Adipocyte (in vitro differentiated cells): ENCODE data around the gene TBC1D2B.
"Not testable (repeated sequence)": the region's sequence is repeated elsewhere in the genome, so short reads cannot be mapped to it uniquely, and the experiment has no call there.

Experiments
- DNase-seq: peaks from one replicate; pipeline ENCODE4 v3.0.0-alpha.2; 2015; ENCODE audit warnings: low read depth
- H3K27me3 ChIP-seq: replicated peaks from 2 replicates; pipeline ENCODE4 v1.7.0; 2013; ENCODE audit warnings: mild to moderate bottlenecking, low read length, moderate library complexity; ENCODE audit not compliant: control insufficient read depth, insufficient read depth
- H3K36me3 ChIP-seq: 2 replicates; pipeline ENCODE4 v1.7.0; 2013; ENCODE audit warnings: low read length, mild to moderate bottlenecking, moderate library complexity; ENCODE audit not compliant: control insufficient read depth, insufficient read depth, severe bottlenecking
- H3K4me1 ChIP-seq: 2 replicates; pipeline ENCODE4 v1.7.0; 2013; ENCODE audit warnings: mild to moderate bottlenecking, low read length, moderate library complexity; ENCODE audit not compliant: control insufficient read depth, insufficient read depth
- H3K4me3 ChIP-seq: 2 replicates; pipeline ENCODE4 v1.7.0; 2013; ENCODE audit warnings: mild to moderate bottlenecking, low read length, moderate library complexity
- H3K9ac ChIP-seq: 2 replicates; pipeline ENCODE4 v1.7.0; 2013; ENCODE audit warnings: mild to moderate bottlenecking, low read length, moderate library complexity
- H3K9me3 ChIP-seq: 2 replicates; pipeline ENCODE4 v1.7.0; 2013; ENCODE audit warnings: mild to moderate bottlenecking, low read length, moderate library complexity; ENCODE audit not compliant: control insufficient read depth

The TBC1D2B gene

DNA sequence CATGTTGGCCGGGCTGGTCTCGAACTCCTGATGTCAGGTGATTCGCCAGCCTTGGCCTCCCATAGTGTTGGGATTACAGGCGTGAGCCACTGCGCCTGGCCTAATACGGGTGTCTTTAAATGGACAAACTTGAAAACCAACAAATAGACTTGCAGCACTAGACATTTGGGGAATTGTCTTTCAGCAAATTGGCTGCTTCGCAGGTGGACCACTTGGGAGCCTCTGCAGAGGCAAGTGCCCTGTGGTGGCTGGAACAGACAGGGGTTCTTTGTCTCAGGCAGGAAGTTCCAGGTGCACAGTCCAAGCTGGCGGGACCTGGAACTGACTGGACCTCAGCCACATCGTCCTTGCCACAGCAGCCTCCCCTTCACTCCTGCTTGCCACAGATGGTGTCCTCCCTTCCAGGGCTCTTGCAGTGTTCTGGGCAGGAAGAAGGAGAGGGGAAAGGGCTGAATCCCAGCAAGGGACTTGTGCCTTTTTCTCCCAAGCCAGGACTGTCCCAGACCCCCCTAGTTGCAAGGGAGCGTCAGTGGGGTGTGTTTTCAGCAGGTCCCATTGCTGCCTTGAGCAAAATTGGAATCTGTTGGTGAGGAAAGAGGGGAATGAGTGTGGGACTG, 94.3 kb downstream of the TBC1D2B start:
- Histone ChIP-seq H3K36me3 (no peaks in the 10 kb centered on the region), H3K9me3 (no peaks in the 10 kb centered on the region), H3K4me3 (no peak overlapping the region), H3K27me3 (peaks cover 21% of the 10 kb centered on the region), H3K9ac (no peak overlapping the region), H3K4me1 (peaks cover 9% of the 10 kb centered on the region)
- no peak for DNase-seq

GRCh38 chr15:77982127-77982490, 95.4 kb downstream of the TBC1D2B start:
- no peak for DNase-seq
- no peak overlapping the region for H3K4me3 ChIP-seq
- H3K4me1 ChIP-seq: peaks cover under 1% of the 10 kb centered on the region
- H3K9me3 ChIP-seq: no peaks in the 10 kb centered on the region
- H3K36me3 ChIP-seq: no peaks in the 10 kb centered on the region
- H3K27me3 ChIP-seq: peaks cover 21% of the 10 kb centered on the region
- H3K9ac ChIP-seq: no peak overlapping the region

DNA sequence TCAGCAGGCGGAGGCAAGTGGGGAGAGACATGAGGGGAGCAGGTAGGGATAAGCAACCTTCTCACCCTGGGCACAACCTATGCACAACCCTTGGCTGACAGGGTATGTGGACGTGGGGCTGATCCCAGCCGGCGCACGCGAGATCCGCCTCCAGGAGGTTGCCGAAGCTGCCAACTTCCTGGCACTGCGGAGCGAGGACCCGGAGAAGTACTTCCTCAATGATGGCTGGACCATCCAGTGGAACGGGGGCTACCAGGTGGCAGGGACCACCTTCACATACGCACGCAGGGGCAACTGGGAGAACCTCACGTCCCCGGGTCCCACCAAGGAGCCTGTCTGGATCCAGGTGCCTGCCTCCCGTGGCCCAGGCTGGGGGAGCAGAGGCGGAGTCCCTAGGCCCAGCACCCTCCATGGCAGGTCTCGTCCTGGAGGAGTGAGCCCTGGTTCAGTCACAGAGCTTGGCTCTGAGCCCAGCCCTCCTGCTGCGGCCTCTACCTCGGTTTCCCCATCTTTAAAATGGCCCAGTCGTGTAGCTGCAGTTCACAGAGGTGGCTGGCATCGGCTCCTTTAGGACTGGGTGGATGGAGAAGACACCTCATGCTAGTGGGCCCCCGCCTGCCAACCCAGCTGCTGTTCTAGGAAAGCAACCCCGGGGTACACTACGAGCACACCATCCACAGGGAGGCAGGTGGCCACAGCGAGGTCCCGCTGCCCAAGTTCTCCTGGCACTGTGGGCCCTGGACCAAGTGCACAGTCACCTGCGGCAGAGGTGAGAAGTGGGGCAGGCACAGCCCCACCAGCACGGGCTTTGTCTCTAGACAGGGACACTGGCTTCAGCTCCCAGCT, 96.0 kb downstream of the TBC1D2B start:
- Histone ChIP-seq H3K36me3 (no peaks in the 10 kb centered on the region), H3K4me1 (no peaks in the 10 kb centered on the region), H3K9ac (no peak overlapping the region), H3K4me3 (no peak overlapping the region), H3K9me3 (no peaks in the 10 kb centered on the region), H3K27me3 (peaks cover 21% of the 10 kb centered on the region)
- no peak for DNase-seq

DNA sequence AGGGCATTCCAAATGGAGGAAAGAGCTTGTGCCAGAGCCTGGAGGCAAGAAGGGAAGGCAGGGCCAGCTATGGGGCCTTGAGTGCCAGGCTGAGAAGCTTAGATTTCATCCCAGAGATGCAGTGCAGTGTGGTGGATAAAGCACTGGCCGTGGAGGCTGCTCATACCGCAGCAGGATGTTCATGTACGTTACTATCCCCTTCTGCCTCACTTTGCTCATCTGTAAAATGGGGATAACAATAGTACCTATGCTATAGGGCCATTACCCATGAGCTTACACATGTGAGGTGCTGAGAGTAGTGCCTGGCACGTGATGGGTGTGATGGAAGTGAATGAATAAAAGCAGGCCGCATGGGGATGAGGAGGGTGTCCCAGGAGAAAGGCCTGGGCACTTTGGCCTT, 96.8 kb downstream of the TBC1D2B start:
- H3K9ac ChIP-seq, H3K4me1 ChIP-seq, DNase-seq, H3K4me3 ChIP-seq, H3K9me3 ChIP-seq, H3K36me3 ChIP-seq: not testable (repeated sequence)
- H3K27me3 ChIP-seq: peaks cover 21% of the 10 kb centered on the region

- DNase-seq: no peak
- Histone ChIP-seq H3K4me1 (no peaks in the 10 kb centered on the region), H3K27me3 (peaks cover 17% of the 10 kb centered on the region), H3K36me3 (no peaks in the 10 kb centered on the region), H3K9me3 (no peaks in the 10 kb centered on the region), H3K4me3 (no peak overlapping the region), H3K9ac (no peak overlapping the region)
Observed at GRCh38 chr15:77980098-77980497, 97.4 kb downstream of the TBC1D2B start.

DNA sequence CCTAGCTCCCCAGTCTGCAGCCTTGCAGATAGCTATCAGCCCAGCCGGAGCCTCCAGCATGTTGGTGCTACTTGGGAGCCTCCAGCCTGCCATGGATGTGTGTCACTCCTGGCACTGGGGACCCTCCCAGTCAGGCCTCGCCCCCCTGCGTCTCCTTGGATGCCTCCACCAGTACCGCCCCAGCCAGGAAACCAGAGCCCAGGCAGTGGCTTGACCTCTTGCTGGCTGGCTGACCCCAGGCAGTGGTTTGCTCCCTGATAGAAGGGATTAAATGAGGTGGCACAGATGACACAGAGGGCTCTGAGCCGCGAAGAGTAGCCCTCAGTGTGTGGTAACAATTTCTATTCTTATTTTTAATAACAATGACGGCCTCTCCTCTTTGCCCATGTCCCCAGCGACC, 98.4 kb downstream of the TBC1D2B start:
- H3K4me1 ChIP-seq, DNase-seq, H3K36me3 ChIP-seq, H3K9me3 ChIP-seq, H3K4me3 ChIP-seq, H3K9ac ChIP-seq: not testable (repeated sequence)
- peaks cover 13% of the 10 kb centered on the region for H3K27me3 ChIP-seq

GRCh38 chr15:77978759-77979145, 98.8 kb downstream of the TBC1D2B start:
- not testable (repeated sequence) for H3K4me1 ChIP-seq, H3K36me3 ChIP-seq, H3K9me3 ChIP-seq, DNase-seq, H3K4me3 ChIP-seq, H3K9ac ChIP-seq, H3K27me3 ChIP-seq

DNA sequence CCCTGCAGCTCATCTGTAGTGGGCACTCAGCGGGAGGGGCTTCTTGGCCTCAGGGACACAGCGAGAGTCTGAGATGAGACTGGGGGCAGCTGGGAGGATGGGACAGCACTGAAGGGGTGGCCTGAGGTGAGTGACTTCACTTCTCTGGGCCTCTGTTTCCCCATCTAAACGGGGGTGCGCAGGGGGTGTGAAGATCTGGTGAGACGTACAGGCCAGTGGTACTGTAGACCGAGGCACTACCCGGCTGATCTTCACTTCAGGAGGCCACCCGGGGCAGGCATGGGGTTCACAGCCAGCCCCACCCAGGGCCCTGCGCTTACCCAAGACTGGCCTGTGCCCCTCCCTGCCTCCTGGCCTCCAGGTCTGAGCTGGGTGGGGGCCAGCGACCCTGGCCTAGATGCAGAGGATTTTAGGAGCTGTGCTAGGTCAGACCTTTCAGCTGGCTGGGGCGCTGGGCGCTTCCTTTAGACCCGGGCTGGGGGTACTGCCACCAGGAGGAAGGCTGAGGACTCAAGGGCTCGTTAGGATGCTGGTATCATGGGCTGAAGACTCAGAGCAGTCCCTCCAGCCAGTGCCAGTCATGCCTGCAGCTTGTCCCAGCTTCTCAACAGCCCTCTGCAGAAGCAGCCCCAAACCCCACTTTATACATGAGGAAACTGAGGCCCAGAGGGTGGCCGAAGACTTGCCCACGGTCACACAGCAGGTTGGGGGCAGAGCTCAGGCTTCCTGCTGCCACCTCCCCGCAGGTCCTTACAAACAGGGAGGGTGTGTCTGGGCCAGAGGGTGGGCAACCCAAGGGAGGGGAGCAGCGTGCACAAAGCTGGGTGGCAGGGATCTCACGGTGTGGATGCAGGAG, 99.4 kb downstream of the TBC1D2B start:
- H3K9me3 ChIP-seq, H3K36me3 ChIP-seq, H3K4me1 ChIP-seq, H3K27me3 ChIP-seq, H3K9ac ChIP-seq, H3K4me3 ChIP-seq, DNase-seq: not testable (repeated sequence)

DNA sequence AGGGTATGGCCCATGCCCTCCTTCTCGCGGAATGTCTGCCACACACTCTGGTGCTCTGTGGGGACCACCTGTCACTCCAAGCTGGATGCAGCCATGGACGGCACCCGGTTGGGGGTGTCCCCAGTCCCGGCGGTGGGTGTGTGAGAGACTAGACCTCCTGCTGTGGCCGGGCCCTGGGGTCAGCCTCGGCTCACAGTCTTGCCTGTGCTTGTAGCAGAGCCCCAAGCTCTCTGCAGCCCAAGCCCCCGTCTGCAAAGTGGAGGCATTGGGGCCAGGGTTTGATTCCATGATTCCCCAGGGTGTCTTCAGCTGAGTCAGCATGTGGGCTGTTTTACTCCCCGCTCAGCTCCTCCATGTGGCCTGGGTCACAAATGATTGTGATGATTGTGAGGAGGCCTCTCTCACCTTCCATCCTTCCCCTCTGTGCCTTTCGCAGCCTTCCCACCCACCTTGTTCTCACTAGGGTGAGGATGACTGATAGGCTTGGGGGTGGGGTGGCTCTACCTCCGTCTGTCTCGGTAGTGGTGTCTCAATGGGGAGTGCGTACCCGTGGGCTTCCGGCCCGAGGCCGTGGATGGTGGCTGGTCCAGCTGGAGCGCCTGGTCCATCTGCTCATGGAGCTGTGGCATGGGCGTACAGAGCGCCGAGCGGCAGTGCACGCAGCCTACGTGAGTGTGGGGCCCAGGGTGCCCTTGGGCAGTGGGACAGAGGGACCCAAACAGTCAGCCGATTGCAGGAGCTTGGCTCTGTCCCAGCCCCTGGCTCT, 100.6 kb downstream of the TBC1D2B start:
- H3K4me3 ChIP-seq, H3K27me3 ChIP-seq, DNase-seq, H3K9ac ChIP-seq, H3K36me3 ChIP-seq, H3K9me3 ChIP-seq, H3K4me1 ChIP-seq: not testable (repeated sequence)

DNA sequence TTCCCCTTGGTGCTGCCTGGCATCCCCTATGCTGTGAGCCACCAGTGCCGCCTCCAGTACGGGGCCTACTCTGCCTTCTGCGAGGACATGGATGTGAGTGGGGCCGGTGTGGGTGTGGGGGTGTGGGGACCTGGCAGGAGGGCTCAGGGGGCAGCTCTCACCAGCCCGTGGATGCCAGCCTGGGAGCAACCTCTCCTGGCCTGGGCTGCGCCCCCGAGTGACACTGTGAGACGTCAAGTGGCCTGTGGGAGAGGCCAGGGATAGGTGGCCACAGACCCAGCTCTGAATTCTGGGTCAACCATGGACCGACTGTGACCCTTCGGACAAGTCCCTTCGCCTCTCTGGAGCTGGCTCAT, 101.4 kb downstream of the TBC1D2B start:
- not testable (repeated sequence) for H3K27me3 ChIP-seq, H3K9ac ChIP-seq, H3K9me3 ChIP-seq, H3K4me3 ChIP-seq, DNase-seq, H3K36me3 ChIP-seq, H3K4me1 ChIP-seq
